ENCODE data around the gene COG3.

- TF ChIP-seq, protein P1, sequence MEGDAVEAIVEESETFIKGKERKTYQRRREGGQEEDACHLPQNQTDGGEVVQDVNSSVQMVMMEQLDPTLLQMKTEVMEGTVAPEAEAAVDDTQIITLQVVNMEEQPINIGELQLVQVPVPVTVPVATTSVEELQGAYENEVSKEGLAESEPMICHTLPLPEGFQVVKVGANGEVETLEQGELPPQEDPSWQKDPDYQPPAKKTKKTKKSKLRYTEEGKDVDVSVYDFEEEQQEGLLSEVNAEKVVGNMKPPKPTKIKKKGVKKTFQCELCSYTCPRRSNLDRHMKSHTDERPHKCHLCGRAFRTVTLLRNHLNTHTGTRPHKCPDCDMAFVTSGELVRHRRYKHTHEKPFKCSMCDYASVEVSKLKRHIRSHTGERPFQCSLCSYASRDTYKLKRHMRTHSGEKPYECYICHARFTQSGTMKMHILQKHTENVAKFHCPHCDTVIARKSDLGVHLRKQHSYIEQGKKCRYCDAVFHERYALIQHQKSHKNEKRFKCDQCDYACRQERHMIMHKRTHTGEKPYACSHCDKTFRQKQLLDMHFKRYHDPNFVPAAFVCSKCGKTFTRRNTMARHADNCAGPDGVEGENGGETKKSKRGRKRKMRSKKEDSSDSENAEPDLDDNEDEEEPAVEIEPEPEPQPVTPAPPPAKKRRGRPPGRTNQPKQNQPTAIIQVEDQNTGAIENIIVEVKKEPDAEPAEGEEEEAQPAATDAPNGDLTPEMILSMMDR (IDR thresholded peaks at IDR 0.05): no peak
- TF ChIP-seq POLR2A (IDR thresholded peaks at IDR 0.05): no peak
Observed at GRCh38 chr13:45496942-45497341, 32.2 kb downstream of the COG3 start.
